Ovary (tissue), 3 donors: ENCODE results near the gene TBC1D14.

Experiments
- CTCF ChIP-seq, 3 donors: fragments of 450-650 bp in 2 of 3; fragments of 200-600 bp in 1 of 3; IDR thresholded peaks; one replicate each; pipeline versions ENCODE4 v1.5.1 to v1.8.0; 2016 to 2022; ENCODE audit warnings: antibody characterized with exemption in 3 of 3, mild to moderate bottlenecking in 1 of 3
- POLR2A ChIP-seq: fragments of 450-650 bp; IDR thresholded peaks from one replicate; pipeline ENCODE4 v1.6.1; 2017; ENCODE audit warnings: antibody characterized with exemption, mild to moderate bottlenecking, moderate library complexity
- donor health status: DM: no; HTN: no; CAD: no.

- no peak for TF ChIP-seq CTCF (IDR thresholded peaks at IDR 0.05)
- TF ChIP-seq POLR2A, result no peak
Measured at GRCh38 chr4:7060346-7061150, 150.9 kb downstream of the TBC1D14 start.
